Measurements from ENCODE around the gene AXIN2.

The AXIN2 gene

GRCh38 chr17:65541453-65541852, 20.0 kb downstream of the AXIN2 start:
- DNase-seq = no peak
- Mint-ChIP-seq H3K27me3 (no peaks in the 10 kb centered on the region), H3K4me1 (no peaks in the 10 kb centered on the region), H3K9me3 (no peaks in the 10 kb centered on the region), H3K36me3 (peaks cover 0 to 3% of the 10 kb centered on the region in 2 donors), H3K4me3 (no peak overlapping the region), H3K27ac (no peak overlapping the region)
- ATAC-seq (replicated peaks) = no peak

GRCh38 chr17:65539630-65540266, 21.7 kb downstream of the AXIN2 start:
- Mint-ChIP-seq H3K4me3 (no peak overlapping the region), H3K27me3 (no peaks in the 10 kb centered on the region), H3K4me1 (no peaks in the 10 kb centered on the region), H3K9me3 (no peaks in the 10 kb centered on the region), H3K36me3 (peaks cover 0 to 10% of the 10 kb centered on the region in 2 donors), H3K27ac (no peak overlapping the region)
- DNase-seq (no peak), ATAC-seq (replicated peaks) (no peak)

- H3K4me1 Mint-ChIP-seq = no peaks in the 10 kb centered on the region
- H3K27me3 Mint-ChIP-seq = no peaks in the 10 kb centered on the region
- ATAC-seq (replicated peaks) (no peak), DNase-seq (no peak)
- no peak overlapping the region for H3K4me3 Mint-ChIP-seq
- H3K27ac Mint-ChIP-seq = no peak overlapping the region
- peaks cover 0 to 10% of the 10 kb centered on the region in 2 donors for H3K36me3 Mint-ChIP-seq
- H3K9me3 Mint-ChIP-seq = no peaks in the 10 kb centered on the region
These were observed 22.5 kb downstream of the AXIN2 start for GRCh38 chr17:65538675-65539529.

GRCh38 chr17:65537845-65538674, 23.4 kb downstream of the AXIN2 start:
- Mint-ChIP-seq H3K27ac (no peak overlapping the region), H3K9me3 (no peaks in the 10 kb centered on the region), H3K4me1 (no peaks in the 10 kb centered on the region), H3K27me3 (no peaks in the 10 kb centered on the region), H3K4me3 (no peak overlapping the region), H3K36me3 (peaks cover 0 to 10% of the 10 kb centered on the region in 2 donors)
- ATAC-seq (replicated peaks) (no peak), DNase-seq (no peak)

DNA sequence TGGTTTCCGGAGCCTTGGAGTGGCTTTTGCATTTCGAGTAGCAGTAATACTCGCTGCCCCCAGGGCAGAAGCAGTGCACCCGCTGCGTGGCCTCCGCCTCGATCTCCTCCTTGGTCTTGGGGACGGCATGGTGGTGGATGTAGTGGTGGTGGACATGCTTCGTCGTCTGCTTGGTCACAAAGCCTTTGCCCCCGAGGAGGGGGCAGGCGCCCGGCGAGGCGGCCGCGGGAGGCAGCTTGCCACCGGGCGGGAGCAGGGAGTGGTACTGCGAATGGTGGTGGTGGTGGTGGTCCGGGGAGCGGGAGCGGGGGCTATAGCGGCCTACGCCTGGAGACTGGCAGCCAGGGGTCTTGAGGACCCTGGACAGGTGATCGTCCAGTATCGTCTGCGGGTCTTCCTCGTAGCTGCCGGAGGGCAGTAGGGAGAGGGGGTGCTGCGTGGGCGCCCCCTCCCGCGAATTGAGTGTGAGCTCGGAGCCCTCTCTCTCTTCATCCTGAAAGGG, 24.1 kb downstream of the AXIN2 start:
- Mint-ChIP-seq H3K36me3 (peaks cover 0 to 10% of the 10 kb centered on the region in 2 donors), H3K4me3 (no peak overlapping the region), H3K4me1 (no peaks in the 10 kb centered on the region), H3K9me3 (no peaks in the 10 kb centered on the region), H3K27me3 (no peaks in the 10 kb centered on the region), H3K27ac (no peak overlapping the region)
- ATAC-seq (replicated peaks) (no peak), DNase-seq (no peak)

- ATAC-seq (replicated peaks) (no peak), DNase-seq (no peak)
- H3K4me3 Mint-ChIP-seq = no peak overlapping the region
- H3K27me3 Mint-ChIP-seq = no peaks in the 10 kb centered on the region
- H3K9me3 Mint-ChIP-seq = no peaks in the 10 kb centered on the region
- H3K27ac Mint-ChIP-seq = no peak overlapping the region
- peaks cover 0 to 10% of the 10 kb centered on the region in 2 donors for H3K36me3 Mint-ChIP-seq
- H3K4me1 Mint-ChIP-seq = no peaks in the 10 kb centered on the region
These were observed 24.7 kb downstream of the AXIN2 start for GRCh38 chr17:65536573-65537342.

- H3K27me3 Mint-ChIP-seq = no peaks in the 10 kb centered on the region
- ATAC-seq (replicated peaks) (no peak), DNase-seq (no peak)
- no peak overlapping the region for H3K4me3 Mint-ChIP-seq
- peaks cover 0 to 10% of the 10 kb centered on the region in 2 donors for H3K36me3 Mint-ChIP-seq
- H3K4me1 Mint-ChIP-seq = no peaks in the 10 kb centered on the region
- H3K27ac Mint-ChIP-seq = no peak overlapping the region
- H3K9me3 Mint-ChIP-seq = no peaks in the 10 kb centered on the region
These were observed 25.5 kb downstream of the AXIN2 start for GRCh38 chr17:65535777-65536572.

GRCh38 chr17:65533852-65534457, 27.5 kb downstream of the AXIN2 start:
- no peak overlapping the region for H3K27ac Mint-ChIP-seq
- no peak overlapping the region for H3K4me3 Mint-ChIP-seq
- H3K36me3 Mint-ChIP-seq = peaks cover 0 to 10% of the 10 kb centered on the region in 2 donors
- ATAC-seq (replicated peaks) (no peak), DNase-seq (no peak)
- H3K9me3 Mint-ChIP-seq = no peaks in the 10 kb centered on the region
- H3K4me1 Mint-ChIP-seq = no peaks in the 10 kb centered on the region
- no peaks in the 10 kb centered on the region for H3K27me3 Mint-ChIP-seq

DNA sequence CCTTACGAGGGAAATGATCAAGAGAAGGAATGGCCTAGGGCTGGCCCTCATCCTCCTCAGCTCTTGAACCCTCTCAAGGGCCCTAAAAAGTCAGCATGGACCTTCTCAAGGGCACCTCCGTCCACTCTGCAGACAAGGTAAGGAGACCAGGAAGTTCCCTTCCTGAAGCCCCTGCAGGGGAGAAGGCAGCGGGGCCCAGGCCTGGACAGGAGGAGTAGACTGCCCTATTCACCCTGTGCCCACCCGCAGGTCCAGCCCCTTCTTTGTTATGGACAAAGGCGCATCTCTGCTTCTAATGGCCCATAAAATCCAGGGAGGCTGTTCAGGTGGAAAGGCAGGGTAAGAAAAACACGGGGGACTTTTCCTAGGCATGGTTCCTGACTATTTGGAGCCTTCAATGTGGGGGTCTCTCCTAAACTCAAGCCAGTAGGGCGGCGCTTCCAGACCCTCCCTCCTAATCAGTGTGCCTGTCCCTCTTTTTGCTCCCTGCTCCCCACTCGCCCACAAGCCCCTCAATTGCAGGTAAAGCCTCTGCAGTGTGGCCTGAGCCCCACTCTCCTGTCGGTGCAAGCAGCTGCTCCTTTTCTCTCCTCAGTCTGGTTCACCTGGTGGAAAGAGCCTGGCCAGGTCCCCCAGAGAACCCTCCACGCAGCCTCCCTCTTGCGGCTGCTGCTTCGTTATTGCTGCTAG, 28.2 kb downstream of the AXIN2 start:
- Mint-ChIP-seq H3K27ac (no peak overlapping the region), H3K4me1 (no peaks in the 10 kb centered on the region), H3K4me3 (no peak overlapping the region), H3K9me3 (no peaks in the 10 kb centered on the region), H3K27me3 (no peaks in the 10 kb centered on the region), H3K36me3 (peaks cover 0 to 10% of the 10 kb centered on the region in 2 donors)
- no peak for DNase-seq
- ATAC-seq (replicated peaks) = no peak

- DNase-seq (no peak), ATAC-seq (replicated peaks) (no peak)
- Mint-ChIP-seq H3K27me3 (no peaks in the 10 kb centered on the region), H3K4me3 (no peak overlapping the region), H3K9me3 (no peaks in the 10 kb centered on the region), H3K4me1 (no peaks in the 10 kb centered on the region), H3K27ac (no peak overlapping the region), H3K36me3 (peaks cover 0 to 7% of the 10 kb centered on the region in 2 donors)
These were observed 29.2 kb downstream of the AXIN2 start for GRCh38 chr17:65532101-65532890.

GRCh38 chr17:65531256-65532100, 30.0 kb downstream of the AXIN2 start:
- no peaks in the 10 kb centered on the region for H3K4me1 Mint-ChIP-seq
- DNase-seq (no peak), ATAC-seq (replicated peaks) (no peak)
- H3K4me3 Mint-ChIP-seq = no peak overlapping the region
- no peaks in the 10 kb centered on the region for H3K27me3 Mint-ChIP-seq
- peaks cover 0 to 7% of the 10 kb centered on the region in 2 donors for H3K36me3 Mint-ChIP-seq
- no peaks in the 10 kb centered on the region for H3K9me3 Mint-ChIP-seq
- H3K27ac Mint-ChIP-seq = no peak overlapping the region

All from stimulated activated naive B cell treated with anti-CD40 and anti-IgM and Interleukin-4, amounts not matched to agents 10 μg/mL and 1 μg/mL and 100 μg/mL, for 72 hours (primary cell).